Activated gamma-delta T cell (primary cell): ENCODE measurements around the gene HEMGN.

Experiments used
- DNase-seq: peaks from one replicate; lab custom pipeline; 2025; lab: John Stamatoyannopoulos, UW

Gene HEMGN

DNA sequence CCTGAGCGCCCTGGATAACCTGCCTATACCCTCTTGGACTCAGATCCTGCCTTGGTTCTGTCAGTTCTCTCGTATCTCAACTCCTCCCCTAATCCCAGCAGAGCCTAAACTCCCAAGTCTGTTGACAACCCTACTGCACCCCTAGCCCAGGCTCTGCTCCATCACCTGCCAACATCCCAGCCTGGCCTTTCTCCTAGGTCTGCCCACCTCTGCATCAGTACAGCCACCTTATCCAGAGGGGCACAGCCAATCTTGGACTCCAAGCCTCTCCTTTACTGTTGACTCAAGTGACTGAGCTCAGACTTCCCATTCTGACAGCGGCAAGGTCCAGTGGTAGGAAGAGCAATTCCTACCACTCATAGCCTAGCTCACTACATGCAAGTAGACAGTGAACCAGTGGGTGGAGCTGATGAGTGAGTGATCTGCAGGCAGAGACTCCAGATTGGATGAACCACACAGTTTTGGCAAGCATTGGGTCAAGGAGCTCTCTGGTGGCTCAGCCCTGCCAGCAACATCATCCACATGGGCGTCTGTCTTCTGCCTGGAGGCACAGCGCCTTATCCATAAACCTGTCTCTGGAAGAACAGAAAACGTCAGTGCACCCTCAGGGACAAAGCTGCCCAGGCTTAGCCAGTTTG is 42.2 kb downstream of the HEMGN start:
- no peak for DNase-seq

DNA sequence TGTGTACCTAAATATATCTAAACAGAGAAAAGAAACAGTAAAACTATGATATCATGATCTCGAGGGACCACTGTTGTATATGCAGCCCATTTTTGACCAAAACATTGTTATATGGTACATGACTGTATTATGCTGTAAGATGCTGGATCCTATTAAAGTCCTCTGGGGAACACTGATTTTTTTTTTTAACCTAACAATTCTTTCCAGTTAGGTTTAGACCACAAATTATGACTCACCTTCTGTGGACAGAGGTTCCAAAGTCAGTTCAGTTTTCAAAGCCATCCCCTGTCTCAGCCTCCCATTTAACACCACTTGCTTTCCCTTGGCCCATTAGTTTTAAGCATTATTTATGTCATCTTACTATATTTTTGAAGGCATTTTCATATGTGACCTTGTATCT is 42.8 kb downstream of the HEMGN start:
- no peak for DNase-seq

DNA sequence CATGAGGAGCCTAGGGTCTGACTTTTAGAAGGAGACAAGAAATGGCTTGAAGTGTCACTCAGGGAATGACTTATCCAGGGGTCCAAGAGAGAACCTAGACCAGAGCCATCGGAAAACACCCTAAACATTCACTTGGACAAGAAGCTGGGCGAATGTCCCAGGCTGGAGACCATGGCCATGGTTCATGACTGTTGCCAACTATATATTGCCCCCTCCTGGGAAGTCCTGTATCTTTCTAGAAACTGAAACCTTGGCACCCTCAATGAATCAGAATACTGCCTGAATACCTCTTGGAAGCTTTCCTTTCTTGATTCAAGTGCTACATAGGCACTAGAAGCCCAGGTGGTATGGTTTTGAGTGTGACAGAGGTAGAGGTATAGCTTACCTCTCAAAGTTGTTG is 45.6 kb downstream of the HEMGN start:
- DNase-seq = no peak

DNA sequence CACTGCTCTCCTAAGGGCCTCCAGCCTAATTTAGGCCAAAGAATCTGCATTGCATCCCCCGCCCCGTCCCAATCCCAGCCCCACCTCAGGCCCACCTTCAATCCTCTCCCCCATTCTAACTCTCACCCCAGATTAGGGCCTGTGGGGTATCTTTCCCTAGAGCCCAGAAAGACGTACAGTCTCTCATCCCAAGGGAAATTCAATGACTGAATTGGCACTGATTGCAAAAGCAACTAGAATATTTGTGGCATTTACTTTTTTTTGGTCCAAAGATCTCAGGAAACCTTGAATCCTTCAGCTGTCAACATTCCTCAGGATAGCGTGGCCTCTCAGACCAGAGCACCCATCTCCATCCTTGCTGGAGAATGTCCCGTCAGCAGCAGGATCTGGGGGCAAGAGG is 46.2 kb downstream of the HEMGN start:
- no peak for DNase-seq

DNA sequence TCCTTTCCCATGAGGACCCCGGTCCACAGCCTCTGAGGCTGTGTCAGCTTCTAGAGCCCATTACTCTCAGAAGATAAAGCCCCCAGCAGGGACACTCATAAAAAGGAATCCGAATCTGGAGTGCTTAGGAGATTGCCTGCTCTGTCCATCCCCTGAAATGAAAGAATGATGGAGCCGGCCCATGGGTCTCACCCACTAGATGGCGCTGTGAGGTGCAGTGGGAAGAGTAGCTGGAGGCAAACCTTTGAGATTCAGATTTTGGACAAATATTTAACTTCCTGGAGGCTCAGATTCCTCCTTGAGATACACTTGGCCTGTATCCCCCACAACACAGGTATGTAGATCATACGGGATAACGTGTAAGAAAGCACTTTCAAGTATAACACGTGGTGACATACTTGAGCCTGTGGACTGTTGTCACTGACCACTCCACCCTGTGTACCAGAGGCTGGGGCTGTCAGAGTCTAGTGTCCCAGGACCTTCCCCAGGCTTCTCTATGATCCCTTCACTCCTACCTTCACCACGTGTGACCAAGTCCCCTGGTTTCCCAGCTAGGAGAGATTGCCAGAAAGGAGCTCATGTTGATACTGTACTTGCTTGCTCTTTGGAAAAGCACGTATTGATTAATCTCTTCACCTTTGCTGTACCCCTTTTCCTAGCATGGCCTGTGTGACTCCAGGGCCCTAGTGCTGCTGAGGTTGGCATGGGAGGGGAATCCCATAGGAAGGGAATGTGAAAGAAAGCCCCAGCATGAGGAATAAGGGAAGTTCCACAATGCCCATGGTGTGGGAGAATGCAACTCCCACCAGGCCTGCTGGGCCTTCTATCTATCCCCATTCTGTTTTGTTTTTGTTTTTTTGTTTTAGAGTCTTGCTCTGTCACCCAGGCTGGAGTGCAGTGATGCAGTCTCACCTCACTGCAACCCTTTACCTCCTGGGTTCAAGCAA is 47.8 kb downstream of the HEMGN start:
- no peak for DNase-seq

DNA sequence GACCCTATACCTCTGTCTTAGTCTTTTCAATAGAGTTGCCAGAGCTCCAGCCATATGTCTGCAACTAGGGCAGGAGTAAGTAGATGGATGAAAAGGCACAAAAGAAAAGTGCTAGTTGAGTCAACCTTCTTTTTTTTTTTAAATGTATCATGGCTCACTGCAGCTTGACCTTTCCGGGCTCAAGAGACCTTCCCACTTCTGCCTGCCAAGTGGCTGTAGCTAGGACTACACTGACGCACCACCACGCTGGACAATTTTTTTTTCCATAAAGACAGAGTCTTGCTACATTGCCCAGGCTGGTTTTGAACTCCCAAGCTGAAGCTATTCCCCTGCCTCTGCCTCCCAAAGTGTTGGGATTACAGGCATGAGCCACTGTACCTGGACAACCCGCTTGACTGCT is 57.6 kb downstream of the HEMGN start:
- no peak for DNase-seq
